Stimulated activated CD8-positive, alpha-beta memory T cell treated with anti-CD3 and anti-CD28 coated beads, Interleukin-2, amount 100 ng/mL, for 48 hours (primary cell): ENCODE measurements around the gene DCPS.

Experiments
- DNase-seq, 2 donors: peaks; one replicate each; pipeline ENCODE4 v3.0.0-alpha.2; 2020; ENCODE audit warnings: low read depth in 2 of 2

The DCPS gene

GRCh38 chr11:126328444-126328843 lies 24.6 kb downstream of the DCPS start:
- DNase-seq: no peak

- DNase-seq: no peak
Observed at GRCh38 chr11:126328938-126329643, 25.2 kb downstream of the DCPS start.

- no peak for DNase-seq
Observed at GRCh38 chr11:126329644-126330211, 25.9 kb downstream of the DCPS start.

- DNase-seq: no peak
Observed at GRCh38 chr11:126331286-126331685, 27.4 kb downstream of the DCPS start.

- DNase-seq: no peak
Observed at GRCh38 chr11:126332221-126332711, 28.4 kb downstream of the DCPS start.

GRCh38 chr11:126333142-126333541 lies 29.3 kb downstream of the DCPS start:
- DNase-seq: no peak

GRCh38 chr11:126334659-126335462 lies 31.0 kb downstream of the DCPS start:
- DNase-seq: no peak

- no peak for DNase-seq
Observed at GRCh38 chr11:126335463-126335760, 31.6 kb downstream of the DCPS start.

GRCh38 chr11:126336138-126336541 lies 32.3 kb downstream of the DCPS start:
- DNase-seq: no peak

- DNase-seq: no peak
Observed at GRCh38 chr11:126336671-126337101, 32.8 kb downstream of the DCPS start.

- DNase-seq: no peak
Observed at GRCh38 chr11:126337126-126337473, 33.2 kb downstream of the DCPS start.

GRCh38 chr11:126337474-126338241 lies 33.8 kb downstream of the DCPS start:
- DNase-seq: no peak

- no peak for DNase-seq
Observed at GRCh38 chr11:126338346-126339055, 34.6 kb downstream of the DCPS start.

- DNase-seq: no peak
Observed at GRCh38 chr11:126339073-126339862, 35.4 kb downstream of the DCPS start.

- DNase-seq: no peak
Observed at GRCh38 chr11:126339863-126340434, 36.1 kb downstream of the DCPS start.

GRCh38 chr11:126340960-126341606 lies 37.2 kb downstream of the DCPS start:
- DNase-seq: no peak

GRCh38 chr11:126341760-126342161 lies 37.9 kb downstream of the DCPS start:
- DNase-seq: no peak

- DNase-seq: no peak
Observed at GRCh38 chr11:126343051-126343450, 39.2 kb downstream of the DCPS start.

- no peak for DNase-seq
Observed at GRCh38 chr11:126344141-126345080, 40.6 kb downstream of the DCPS start.
